HG03469 (cell line): Measurements from ENCODE around the gene CDC45.
"Not testable (repeated sequence)": the region's sequence is repeated elsewhere in the genome, so short reads cannot be mapped to it uniquely, and the experiment has no call there.

Experiments used
- ATAC-seq: cut with Tn5 transposase; IDR thresholded peaks from one replicate; pipeline ENCODE4 v1.9.1; 2021; ENCODE audit warnings: mild to moderate bottlenecking, moderate library complexity, moderate number of reproducible peaks; ENCODE audit not compliant: unreplicated experiment

The CDC45 gene, protein sequence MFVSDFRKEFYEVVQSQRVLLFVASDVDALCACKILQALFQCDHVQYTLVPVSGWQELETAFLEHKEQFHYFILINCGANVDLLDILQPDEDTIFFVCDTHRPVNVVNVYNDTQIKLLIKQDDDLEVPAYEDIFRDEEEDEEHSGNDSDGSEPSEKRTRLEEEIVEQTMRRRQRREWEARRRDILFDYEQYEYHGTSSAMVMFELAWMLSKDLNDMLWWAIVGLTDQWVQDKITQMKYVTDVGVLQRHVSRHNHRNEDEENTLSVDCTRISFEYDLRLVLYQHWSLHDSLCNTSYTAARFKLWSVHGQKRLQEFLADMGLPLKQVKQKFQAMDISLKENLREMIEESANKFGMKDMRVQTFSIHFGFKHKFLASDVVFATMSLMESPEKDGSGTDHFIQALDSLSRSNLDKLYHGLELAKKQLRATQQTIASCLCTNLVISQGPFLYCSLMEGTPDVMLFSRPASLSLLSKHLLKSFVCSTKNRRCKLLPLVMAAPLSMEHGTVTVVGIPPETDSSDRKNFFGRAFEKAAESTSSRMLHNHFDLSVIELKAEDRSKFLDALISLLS

DNA sequence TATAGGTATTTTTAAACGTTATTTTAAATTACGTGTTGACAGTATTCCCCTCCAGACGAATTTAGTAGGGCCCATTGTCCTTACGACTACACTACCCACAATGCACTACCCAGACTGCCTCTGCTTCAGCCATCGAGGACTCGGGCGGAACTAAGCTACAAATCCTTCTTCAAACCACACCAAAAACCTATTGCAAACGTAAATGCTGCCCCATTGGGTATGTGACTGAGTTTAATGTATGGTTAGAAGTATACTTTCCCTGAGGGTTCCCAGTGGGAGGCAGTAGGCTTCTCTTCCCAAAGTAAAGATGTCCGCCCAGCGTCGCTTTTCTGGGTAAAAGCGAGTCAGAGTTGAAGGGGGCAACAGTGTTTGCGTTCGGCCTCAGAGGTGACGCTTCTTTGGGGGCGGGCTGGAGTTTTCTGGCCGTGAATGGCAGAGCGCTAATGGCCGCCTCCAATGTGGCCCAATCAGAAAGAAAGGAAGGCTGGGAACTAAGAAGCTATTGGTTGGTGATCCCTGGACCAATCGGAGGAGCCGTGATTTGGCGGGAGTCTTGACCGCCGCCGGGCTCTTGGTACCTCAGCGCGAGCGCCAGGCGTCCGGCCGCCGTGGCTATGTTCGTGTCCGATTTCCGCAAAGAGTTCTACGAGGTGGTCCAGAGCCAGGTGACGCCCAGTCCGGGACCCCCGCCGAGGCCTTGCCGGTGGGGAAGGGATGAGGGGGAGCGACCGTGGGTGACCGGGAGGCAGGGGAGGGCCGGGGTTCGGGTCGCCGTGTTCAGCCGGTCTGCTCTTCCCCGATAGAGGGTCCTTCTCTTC lies at the start of gene CDC45:
TSS of gene CDC45 (plus strand) at position 566 of the 818 bp plus-strand sequence. CDS start at position 615, 49 bp downstream.
- ATAC-seq = peak; percentile 51

DNA sequence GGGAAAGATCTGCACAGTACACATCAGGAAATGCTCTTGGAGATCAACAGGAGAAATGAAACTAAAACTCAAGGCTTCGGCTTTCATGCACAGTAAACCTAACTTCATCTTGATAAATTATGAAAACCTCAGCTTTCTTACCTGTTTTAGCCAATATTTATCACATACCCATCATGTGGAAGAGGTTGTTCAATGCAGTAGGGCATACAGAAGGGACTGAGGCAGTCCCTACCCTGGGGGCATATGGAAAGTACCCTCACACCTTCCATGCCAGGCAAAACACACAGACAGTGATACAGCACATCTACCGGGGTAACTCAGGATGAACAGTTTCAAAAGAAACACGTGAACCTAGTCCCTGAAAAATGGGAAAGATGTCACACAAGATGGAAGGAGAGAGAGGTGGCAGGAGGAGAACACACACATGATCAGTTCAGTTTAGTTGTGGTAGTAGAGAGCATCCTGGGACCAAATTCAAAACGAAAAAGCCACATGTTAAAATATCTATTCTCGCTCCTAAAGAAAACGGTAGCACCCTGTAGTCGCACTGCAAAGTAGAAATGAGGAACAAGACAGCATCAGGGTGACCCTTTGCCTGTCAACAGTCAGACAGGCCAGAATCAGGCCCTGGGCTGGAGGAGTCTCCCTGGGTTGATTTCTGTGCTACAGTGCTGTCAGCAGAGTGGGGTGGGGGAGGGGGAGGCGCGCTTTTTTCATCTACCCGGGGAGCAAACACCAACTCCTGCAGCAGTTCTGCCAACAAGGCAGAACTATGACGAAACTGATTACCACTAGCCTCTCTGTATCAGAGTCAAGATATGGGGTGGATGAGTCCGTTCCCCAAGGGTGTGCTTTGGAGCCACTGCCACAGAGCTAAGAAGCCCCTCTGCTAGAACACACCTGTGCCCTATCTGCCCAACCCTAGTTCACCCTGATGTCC lies 49.5 kb upstream of the CDC45 start:
- ATAC-seq = no peak

DNA sequence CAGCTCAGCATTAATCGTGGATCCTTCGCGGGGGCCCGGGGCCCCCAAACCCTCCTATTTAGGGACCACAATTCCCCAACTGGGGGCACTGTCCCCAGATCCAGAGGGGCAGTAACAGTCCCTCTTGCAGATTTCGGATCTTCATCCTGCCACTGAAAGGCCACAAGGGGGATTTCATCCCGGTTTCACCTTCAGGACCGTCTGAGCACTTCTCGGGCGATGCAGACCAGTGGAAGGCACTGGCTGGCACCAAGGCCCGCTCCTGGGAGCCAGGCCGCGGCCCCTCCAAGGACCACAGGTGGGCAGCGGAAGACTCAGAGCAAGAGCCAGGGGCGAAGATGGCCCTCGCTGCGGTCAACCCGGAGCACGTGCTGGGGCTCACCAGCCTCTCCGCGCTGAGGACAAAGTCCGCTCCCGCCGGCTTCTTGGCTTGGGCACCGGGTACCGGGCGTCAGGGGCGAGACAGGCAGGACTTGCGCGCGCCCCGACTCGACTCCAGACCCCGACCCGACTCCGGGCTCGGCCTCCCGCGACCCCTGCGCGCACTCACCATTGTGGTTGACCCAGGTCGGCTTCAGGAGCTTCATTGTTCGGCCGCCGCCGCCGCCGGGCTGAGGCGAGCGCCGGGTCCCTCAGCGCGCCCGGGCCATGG lies 48.7 kb upstream of the CDC45 start:
- ATAC-seq = no peak

DNA sequence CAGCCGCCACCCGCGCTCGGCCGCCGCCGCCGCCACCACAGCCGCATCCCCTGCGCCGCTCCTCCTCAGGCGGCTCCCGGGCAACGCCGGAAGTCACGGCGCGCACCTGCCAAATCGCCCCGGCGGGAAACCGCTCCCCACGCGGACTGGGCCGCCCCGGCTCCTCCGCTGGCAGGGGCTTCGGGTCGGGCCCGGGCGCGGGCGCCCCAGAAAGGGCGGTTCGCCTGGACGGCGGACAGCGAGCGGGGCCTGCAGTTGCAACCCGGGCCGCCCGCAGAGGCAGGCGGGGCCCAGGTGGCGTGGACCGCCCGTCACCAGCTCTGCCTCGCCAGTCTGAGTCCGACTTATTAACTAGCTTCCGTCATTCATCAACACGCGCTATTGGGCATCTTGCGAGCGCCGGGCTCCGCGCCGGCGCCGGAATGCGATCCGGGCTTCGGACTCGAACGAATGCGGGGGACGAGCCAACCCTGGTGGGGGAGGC lies 48.0 kb upstream of the CDC45 start, which contains the start of gene HIRA:
TSS of gene HIRA (minus strand) at position 85 of the 484 bp plus-strand sequence. CDS start 257 bp downstream, outside the sequence.
- ATAC-seq = peak; percentile 30

DNA sequence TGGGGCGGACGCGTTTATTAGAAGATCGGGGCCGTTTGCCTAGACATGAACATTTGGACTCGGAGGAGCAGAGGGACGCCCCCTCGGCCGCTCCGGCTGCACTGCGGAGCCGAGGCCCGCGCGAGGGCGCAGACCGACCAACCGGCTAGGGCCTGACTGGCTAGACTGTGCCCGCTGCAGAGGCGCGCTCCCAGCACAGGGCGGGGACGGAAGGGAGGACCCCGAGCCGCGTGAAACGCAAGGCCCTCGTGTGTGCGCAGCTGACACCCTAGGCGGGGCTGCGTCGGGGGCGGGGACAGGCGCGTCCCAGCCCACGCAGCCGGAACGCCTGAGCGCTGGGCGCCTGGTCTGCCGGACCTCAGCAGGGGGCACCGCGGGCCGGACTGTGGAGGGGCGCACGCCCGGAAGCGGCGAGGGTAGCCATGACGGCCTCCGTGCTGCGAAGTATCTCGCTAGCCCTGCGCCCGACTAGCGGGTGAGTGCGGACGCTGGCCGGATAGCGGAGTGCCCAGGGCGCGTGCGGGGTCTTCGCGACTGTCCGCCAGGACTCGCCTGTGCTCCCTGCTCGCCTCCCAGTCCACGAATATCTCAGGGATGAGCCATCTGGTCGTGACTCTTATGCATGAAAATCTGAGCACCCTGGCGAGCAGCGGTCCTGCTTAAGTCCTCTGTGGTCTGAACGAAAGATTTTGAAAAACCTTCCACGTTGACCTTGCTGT lies 47.4 kb upstream of the CDC45 start, which contains the start of gene MRPL40:
TSS of gene MRPL40 (plus strand) at position 413 of the 719 bp plus-strand sequence. CDS start at position 423, 10 bp downstream.
- peak; percentile 58 for ATAC-seq

DNA sequence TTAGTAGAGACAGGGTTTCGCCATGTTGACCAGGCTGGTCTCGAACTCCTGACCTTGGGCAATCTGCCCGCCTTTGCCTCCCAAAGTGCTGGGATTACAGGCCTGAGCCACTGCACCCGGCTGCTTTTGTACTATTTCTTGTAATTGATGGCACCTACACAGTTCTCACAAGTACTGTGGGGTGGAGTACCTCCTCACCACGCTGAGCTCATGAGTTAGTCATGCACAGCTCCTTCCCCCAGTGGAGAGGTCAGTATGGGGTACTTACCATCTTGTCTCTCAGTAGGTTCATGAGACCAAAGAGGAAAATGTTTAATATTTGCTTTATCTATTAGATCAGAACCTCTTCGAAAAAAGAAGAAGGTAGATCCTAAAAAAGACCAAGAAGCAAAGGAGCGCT lies 45.3 kb upstream of the CDC45 start:
- ATAC-seq = no peak

DNA sequence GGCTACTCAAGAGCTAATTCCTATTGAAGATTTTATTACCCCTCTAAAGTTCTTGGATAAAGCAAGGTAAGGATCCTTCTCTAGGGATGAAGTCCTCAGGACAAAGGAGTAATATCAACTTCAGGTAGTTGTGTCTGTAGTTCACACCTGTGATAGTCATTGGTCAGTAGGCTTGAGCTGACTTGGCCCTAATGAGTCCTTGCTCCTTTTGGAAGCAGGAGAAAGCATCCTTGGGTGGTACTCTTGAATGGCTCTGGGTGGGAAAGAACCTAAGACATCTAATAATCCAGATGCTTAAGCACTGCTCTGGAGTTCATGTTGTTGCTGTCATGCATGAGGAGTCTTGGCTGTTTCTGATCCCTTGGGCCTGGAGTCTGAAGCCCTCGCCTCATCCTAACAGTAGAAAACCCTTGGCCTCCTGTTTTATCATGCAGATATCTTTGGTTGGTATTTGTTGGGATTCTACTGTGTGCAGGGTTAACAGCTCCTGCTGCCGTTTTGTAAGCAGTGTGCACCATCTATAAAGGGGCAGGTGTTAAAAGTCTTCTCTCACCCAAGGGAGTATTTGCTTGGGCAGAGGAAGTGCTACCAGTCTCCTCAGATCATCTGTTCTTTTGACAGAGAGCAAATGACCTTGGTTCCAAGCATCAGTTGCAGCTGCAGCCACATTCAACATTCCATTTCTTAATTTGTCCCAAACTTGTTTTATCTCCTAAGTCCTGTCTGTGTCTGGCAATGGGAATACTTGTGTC lies 44.7 kb upstream of the CDC45 start:
- ATAC-seq = no peak

DNA sequence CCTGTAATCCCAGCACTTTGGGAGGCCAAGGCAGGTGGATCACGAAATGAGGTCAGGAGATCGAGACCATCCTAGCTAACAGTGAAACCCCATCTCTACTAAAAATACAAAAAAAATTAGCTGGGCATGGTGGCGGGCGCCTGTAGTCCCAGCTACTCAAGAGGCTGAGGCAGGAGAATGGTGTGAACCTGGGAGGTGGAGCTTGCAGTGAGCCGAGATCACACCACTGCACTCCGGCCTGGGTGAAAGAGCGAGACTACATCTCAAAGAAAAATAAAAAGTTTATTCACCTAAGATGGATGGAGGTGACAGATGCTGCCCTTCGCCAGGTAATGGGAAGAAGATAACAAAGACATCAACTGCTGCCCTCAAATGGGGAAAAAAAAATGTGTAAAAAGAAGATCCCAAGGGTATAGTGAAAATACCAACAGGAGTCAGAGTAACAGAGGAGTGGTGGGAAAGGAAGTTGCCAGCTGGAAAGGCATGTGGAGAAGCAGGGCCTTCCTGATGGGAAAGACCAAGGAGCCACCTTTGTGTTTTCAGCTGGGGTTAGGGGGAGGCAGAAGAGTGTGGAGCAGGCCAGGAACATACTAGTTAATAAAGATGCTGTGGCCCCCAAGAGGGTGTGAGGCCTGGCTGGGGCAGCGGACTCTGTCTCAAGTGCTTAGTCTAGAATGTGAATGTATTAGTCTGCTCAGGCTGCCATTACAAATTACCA lies 43.1 kb upstream of the CDC45 start:
- not testable (repeated sequence) for ATAC-seq

DNA sequence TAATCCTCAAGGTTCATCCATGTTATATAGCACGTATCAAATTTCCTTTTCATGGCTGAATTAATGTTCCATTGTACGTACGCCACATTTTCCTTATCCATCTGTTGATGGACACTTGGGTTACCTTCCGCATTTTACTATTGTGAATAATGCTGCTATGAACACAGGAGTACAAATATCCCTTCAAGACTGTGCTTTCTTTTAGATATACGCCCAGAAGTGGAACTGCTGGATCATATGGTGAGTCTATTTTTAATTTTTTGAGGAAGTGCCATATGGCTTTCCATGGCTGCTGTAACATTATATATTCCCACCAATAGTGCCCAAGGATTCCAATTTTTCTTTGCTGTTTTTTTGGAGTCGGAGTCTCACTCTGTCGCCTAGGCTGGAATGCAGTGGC lies 41.4 kb upstream of the CDC45 start:
- no peak for ATAC-seq

DNA sequence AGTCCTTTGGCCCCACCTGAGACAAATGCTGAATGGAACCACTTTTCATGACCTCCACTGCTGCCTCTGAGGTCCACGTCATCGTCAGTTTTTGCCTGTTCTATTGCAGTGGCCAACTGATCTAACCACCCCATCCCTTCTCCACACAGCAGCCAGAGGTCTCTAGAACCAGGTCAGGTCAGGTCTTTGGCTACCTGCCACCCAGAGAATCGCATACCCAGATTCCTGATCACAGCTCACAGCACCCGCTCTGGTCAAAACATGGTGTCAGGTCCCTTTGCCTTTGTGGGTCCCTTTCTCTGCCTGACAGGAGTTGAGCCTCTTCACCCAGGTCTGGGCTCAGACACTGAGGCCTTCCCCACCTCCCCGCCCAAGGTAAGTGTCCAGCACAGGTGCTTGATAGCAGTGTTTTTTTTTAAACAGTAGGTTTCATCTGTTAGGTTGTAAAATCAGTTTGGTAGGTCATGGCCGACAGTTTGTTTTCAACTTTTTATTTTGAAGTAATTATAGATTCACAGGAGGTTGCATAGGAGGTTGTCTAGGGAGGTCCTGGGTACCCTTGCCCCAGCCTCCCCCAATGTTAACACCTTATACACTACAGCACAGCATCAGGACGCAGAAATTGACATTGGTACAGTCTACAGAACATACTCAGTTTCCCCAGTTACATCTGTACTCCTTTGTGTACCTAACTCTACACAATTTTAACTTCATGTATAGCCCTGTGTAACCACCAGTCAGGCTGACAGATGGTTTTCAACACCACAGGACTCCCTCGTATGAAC lies 39.1 kb upstream of the CDC45 start:
- ATAC-seq = no peak

DNA sequence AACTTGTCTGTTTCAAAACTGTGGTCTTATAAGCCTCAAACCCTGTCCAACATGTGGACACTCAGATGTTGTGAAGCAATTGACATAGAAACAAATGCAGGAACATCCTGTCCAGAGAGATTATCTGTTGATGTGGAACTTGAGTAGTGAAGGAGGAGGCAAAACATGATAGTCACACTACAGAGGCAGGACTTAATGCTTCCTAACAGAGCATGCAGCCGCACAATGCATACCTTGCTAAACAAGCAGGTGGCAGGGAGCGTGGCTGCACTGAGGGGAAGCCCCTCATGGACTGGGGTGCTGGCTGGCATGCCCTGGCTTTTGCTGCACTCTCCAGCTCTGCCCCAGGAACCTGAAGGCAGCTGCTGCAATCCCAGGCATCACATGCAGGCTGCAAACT lies 37.6 kb upstream of the CDC45 start:
- ATAC-seq = no peak

DNA sequence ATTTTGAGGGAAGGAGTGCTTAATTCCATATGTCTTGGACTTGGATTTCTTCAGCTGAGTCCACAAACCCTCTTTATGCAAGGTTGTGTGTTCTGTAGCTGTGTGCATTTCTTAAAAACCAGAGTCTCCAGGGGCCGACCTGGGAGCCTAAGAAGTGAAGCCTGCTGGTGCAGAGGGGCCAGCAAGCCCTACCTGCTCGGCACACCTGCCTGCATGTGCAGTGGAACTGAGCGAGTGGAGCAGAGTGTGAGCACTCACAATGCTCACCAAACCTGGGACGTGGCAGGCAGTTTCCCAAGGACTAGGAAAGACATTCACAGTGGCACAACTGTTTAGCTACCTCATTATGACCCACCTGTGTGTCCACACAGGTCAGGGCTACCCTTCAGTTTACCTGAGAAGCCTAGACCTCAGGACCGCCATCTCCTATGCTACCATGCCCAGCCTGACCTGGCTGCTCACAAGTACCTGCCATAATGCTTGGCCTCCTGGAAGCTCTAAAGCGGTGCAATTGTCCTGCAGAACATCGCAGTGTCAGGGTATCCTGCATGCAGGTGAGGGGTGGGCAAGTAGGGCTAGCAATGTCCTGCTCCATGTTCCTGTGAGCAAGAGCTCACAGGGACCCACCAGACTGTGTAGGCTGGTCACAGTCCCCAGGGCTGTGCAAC lies 36.0 kb upstream of the CDC45 start:
- ATAC-seq = no peak

DNA sequence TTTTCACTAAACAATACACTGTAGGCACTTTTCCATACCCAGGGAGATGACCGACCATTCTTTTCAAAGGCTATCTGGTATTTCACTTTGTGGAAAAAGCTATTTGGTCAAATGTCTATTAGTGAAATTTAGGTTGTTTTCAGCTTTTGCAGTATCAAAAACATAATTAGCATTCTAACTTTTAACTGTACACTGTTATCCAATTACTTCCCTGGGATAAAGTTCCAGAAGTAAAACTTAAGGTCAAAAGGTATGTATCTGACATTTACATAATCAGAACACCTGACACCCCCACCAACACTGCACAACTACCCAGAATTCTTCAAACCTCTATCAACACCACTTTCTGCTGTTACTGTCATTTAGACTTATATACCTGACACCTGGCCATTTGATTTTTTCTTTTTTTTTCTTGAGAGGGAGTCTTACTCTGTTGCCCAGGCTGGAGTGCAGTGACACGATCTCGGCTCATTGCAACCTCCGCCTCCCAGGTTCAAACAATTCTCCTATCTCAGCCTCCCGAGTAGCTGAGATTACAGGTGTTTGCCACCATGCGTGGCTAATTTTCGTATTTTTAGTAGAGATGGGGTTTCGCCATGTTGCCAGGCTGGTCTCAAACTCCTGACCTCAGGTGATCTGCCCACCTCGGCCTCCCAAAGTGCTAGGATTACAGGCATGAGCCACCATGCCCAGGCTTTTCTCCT lies 34.3 kb upstream of the CDC45 start:
- ATAC-seq = not testable (repeated sequence)

DNA sequence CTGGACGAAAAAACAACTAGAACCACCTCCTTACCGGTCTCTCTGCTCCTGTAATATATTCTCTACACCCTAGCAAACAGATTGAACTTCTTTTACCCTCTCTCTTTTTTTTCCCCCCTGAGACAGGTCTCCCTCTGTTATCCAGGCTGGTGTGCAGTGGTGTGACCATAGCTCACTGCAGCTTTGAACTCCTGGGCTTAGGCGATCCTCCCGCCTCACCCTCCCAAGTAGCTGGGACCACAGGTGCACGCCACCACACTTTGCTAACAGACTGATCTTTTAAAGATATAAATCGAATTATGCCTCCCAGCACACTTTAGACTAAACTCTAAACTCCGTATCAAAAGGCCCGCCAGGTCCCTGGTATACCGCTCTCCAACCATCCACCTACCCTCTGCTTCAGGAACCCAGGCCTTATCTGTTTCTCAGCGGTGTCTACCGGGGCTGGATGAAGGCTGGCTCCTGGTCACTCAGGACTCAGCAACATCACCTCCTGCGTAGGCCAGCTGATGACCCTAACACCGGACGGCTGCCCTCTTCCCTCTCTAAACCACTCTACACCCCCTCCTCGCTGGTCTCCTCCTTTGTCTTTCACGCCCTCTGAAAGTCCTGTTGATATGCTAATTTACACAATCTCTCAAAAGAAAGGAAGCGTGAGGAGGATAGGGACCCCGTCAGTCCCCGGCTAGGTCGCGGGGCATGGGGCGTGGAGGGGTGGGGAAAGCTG lies 33.0 kb upstream of the CDC45 start:
- no peak for ATAC-seq
